ENCODE measurements around the gene CENPP.

- no peak for TF ChIP-seq GATA2 (IDR thresholded peaks at IDR 0.05; ENCODE audit: low read depth, low read length)
- no peak for TF ChIP-seq GATA3 (IDR thresholded peaks at IDR 0.05; ENCODE audit: low read depth, low read length)
Observed at GRCh38 chr9:92480986-92481633, 155.4 kb downstream of the CENPP start.

Data from SH-SY5Y (cell line).